ENCODE measurements around the gene AUTS2.

The AUTS2 gene

GRCh38 chr7:69661342-69661741, 63.1 kb downstream of the AUTS2 start:
- TF ChIP-seq CTCF (IDR thresholded peaks at IDR 0.05; ENCODE audit: poor library complexity, severe bottlenecking), result no peak
- H3K9me3 ChIP-seq (ENCODE audit: severe bottlenecking), result no peaks in the 10 kb centered on the region
- no peaks in the 10 kb centered on the region for H3K27me3 ChIP-seq (ENCODE audit: insufficient read depth, poor library complexity, severe bottlenecking)
- H3K4me1 ChIP-seq (ENCODE audit: insufficient read depth, poor library complexity, severe bottlenecking), result no peaks in the 10 kb centered on the region
- no peak overlapping the region for H3K27ac ChIP-seq (ENCODE audit: poor library complexity, severe bottlenecking)
- H3K4me3 ChIP-seq (ENCODE audit: severe bottlenecking), result no peak overlapping the region
- ATAC-seq (ENCODE audit: low read depth) (no peak), DNase-seq (ENCODE audit: low spot score) (no peak)
- no peaks in the 10 kb centered on the region for H3K36me3 ChIP-seq (ENCODE audit: low read depth)

DNA sequence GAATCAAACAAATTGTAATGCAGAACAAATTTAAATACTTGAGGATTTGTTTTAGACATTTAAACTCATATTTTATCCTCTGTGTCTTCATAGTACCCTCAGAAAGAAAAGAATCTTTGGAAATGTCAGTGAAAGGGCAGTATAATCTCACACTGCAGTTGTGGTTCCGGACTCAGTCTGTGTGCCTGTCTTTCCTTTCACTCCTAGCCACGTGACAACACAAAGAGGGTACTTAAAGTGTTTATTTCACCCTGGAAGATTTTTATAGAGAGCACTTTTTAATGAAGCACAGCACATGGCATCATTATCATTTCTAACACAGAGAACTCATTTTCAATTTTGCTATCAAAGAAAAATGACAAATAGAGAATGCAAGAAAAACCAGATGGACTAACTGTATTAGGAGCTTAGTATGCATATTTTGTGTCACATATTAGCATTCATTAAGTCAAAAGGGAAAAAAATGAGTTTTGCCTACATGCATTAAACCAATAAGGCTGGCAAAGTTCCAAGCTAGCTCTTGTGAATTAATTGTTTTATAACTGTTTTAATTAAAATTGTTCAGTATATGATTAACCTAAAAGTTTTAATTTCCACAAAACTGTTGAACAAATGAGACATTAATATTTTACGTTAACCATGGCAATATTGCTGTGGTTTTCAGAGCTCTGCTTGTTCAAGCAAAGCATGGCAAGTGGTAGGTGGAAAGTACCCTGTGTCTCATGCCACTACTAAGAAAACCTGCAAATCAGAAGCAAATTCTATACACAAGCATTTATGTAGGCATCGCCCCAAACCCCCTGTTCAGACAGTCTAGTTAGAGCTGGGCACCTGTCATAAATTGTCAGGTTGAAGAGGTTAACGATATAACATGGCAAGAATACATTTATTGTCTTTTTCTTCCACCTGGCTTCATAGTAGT, 65.9 kb downstream of the AUTS2 start:
- no peak for ATAC-seq (ENCODE audit: low read depth)
- Histone ChIP-seq H3K27me3 (ENCODE audit: insufficient read depth, poor library complexity, severe bottlenecking) (no peaks in the 10 kb centered on the region), H3K9me3 (ENCODE audit: severe bottlenecking) (no peaks in the 10 kb centered on the region), H3K27ac (ENCODE audit: poor library complexity, severe bottlenecking) (no peak overlapping the region), H3K36me3 (ENCODE audit: low read depth) (no peaks in the 10 kb centered on the region), H3K4me1 (ENCODE audit: insufficient read depth, poor library complexity, severe bottlenecking) (no peaks in the 10 kb centered on the region), H3K4me3 (ENCODE audit: severe bottlenecking) (no peak overlapping the region)
- TF ChIP-seq CTCF (IDR thresholded peaks at IDR 0.05; ENCODE audit: poor library complexity, severe bottlenecking), result no peak
- no peak for DNase-seq (ENCODE audit: low spot score)

DNA sequence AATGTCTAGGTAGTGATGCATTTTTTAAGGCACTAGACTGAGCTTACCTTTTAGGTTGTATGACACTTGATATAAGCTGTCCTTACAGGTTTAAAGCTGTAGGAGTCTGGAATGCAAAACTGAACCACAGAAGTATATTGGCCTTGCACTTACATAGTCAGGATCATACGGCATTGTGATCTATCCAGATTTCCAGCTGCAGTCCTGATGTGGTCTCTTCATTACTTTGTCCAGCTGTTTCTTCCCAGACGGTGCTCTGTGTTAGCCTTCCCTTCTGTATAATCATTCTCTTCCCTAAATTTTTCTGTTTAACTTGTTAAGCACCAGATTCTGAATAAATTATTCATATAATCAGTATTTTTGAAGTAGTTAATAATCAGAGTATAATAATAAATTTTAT, 67.1 kb downstream of the AUTS2 start:
- no peak for DNase-seq (ENCODE audit: low spot score)

GRCh38 chr7:69668339-69668870, 70.1 kb downstream of the AUTS2 start:
- no peaks in the 10 kb centered on the region for H3K36me3 ChIP-seq (ENCODE audit: low read depth)
- no peak for TF ChIP-seq CTCF (IDR thresholded peaks at IDR 0.05; ENCODE audit: poor library complexity, severe bottlenecking)
- H3K4me1 ChIP-seq (ENCODE audit: insufficient read depth, poor library complexity, severe bottlenecking), result no peaks in the 10 kb centered on the region
- no peak overlapping the region for H3K4me3 ChIP-seq (ENCODE audit: severe bottlenecking)
- no peak for DNase-seq (ENCODE audit: low spot score)
- no peak for ATAC-seq (ENCODE audit: low read depth)
- H3K9me3 ChIP-seq (ENCODE audit: severe bottlenecking), result no peaks in the 10 kb centered on the region
- no peak overlapping the region for H3K27ac ChIP-seq (ENCODE audit: poor library complexity, severe bottlenecking)
- no peaks in the 10 kb centered on the region for H3K27me3 ChIP-seq (ENCODE audit: insufficient read depth, poor library complexity, severe bottlenecking)

More for the DNA sequence above, 67.1 kb downstream of the AUTS2 start:
- Histone ChIP-seq H3K27ac (ENCODE audit: poor library complexity, severe bottlenecking) (no peak overlapping the region), H3K4me1 (ENCODE audit: insufficient read depth, poor library complexity, severe bottlenecking) (no peaks in the 10 kb centered on the region), H3K27me3 (ENCODE audit: insufficient read depth, poor library complexity, severe bottlenecking) (no peaks in the 10 kb centered on the region), H3K4me3 (ENCODE audit: severe bottlenecking) (no peak overlapping the region), H3K36me3 (ENCODE audit: low read depth) (no peaks in the 10 kb centered on the region), H3K9me3 (ENCODE audit: severe bottlenecking) (no peaks in the 10 kb centered on the region)
- ATAC-seq (ENCODE audit: low read depth), result no peak
- TF ChIP-seq CTCF (IDR thresholded peaks at IDR 0.05; ENCODE audit: poor library complexity, severe bottlenecking), result no peak

GRCh38 chr7:69670701-69671100, 72.4 kb downstream of the AUTS2 start:
- no peak for ATAC-seq (ENCODE audit: low read depth)
- H3K4me3 ChIP-seq (ENCODE audit: severe bottlenecking), result no peak overlapping the region
- no peak for TF ChIP-seq CTCF (IDR thresholded peaks at IDR 0.05; ENCODE audit: poor library complexity, severe bottlenecking)
- H3K27me3 ChIP-seq (ENCODE audit: insufficient read depth, poor library complexity, severe bottlenecking), result no peaks in the 10 kb centered on the region
- H3K4me1 ChIP-seq (ENCODE audit: insufficient read depth, poor library complexity, severe bottlenecking), result no peaks in the 10 kb centered on the region
- no peaks in the 10 kb centered on the region for H3K36me3 ChIP-seq (ENCODE audit: low read depth)
- no peak overlapping the region for H3K27ac ChIP-seq (ENCODE audit: poor library complexity, severe bottlenecking)
- H3K9me3 ChIP-seq (ENCODE audit: severe bottlenecking), result no peaks in the 10 kb centered on the region
- DNase-seq (ENCODE audit: low spot score), result no peak
